IPS-18c (cell line): ENCODE data around the gene TWIST2.

Experiments
- H3K4me3 ChIP-seq: 2 replicates; pipeline ENCODE4 v1.7.0; 2013; ENCODE audit warnings: low read depth, mild to moderate bottlenecking, low read length, moderate library complexity; ENCODE audit not compliant: insufficient read depth
- H3K9me3 ChIP-seq: one replicate; pipeline ENCODE4 v1.6.1; 2013; ENCODE audit warnings: mild to moderate bottlenecking, low read length, moderate library complexity; ENCODE audit not compliant: control insufficient read depth, insufficient read depth

TWIST2 gene

DNA sequence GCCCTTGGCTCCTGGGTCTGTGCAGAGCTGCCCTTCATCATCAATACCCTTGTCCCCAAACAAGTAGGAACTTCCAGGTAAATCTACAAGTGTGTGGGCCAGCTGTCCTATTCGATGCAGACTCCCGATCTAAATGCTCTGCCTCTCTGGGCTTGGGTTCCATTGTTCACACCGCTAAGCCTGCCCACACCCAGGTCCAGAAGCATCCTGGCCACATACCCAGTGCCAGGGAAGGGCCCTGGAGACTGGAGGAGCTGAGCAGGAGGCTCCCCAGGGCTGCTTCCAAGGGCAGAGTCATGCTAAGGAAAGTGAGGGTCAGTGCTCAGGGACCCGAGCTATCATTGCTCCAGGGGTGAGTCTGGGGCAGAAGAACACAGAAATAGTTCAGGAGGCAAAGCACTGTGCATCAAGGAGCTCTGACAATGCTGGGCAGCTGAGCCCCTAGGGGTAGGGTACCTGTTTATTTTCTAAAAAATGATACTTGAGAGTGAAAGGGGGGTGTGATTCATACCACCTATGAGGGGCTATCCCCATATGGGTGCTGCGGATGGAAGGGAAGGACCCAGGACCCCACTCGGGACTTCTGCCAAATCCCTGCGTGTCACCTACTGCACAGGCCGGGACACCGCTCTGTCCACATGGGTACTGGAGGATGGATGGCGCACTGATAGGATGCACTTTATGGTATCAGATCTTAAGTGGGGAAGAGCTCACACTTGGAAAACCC, 25.8 kb upstream of the TWIST2 start:
- Histone ChIP-seq H3K4me3 (no peak overlapping the region), H3K9me3 (no peaks in the 10 kb centered on the region)

DNA sequence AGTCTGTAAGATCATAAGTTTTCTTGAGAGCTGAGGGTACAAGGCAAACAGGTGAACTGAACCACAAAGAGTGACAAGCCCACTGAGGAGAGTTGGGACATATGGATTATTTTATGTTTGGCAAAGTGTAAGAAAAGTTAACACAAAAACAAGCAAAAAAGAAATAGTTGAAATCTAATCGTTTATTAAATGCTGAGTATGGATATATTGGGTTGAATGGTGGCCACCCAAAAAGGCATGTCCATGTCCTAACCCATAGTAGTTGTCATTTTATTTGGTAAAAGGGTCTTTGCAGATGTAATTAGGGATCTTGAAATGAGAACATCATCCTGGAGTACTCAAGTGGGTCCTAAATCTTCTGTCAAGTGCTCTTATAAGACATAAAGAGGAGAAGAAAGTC, 24.9 kb upstream of the TWIST2 start:
- no peaks in the 10 kb centered on the region for H3K9me3 ChIP-seq
- no peak overlapping the region for H3K4me3 ChIP-seq

DNA sequence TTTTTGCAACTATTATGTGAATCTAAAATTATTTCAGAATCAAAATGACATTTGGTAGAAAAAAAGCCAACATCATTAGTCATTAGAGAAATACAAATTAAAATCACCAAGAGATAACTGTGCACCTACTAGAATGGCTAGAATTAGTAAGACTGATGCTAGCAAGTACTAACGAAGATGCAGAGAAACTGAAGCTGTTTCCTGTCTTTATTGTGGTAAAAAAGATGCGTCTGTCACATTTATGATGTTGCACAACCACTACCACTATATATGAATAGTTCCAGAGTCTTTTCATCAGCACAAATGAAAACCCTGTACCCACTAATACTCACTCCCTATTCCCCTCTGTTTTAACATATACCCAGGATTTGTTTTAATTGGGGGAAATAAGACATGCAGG, 16.7 kb upstream of the TWIST2 start:
- no peaks in the 10 kb centered on the region for H3K9me3 ChIP-seq

DNA sequence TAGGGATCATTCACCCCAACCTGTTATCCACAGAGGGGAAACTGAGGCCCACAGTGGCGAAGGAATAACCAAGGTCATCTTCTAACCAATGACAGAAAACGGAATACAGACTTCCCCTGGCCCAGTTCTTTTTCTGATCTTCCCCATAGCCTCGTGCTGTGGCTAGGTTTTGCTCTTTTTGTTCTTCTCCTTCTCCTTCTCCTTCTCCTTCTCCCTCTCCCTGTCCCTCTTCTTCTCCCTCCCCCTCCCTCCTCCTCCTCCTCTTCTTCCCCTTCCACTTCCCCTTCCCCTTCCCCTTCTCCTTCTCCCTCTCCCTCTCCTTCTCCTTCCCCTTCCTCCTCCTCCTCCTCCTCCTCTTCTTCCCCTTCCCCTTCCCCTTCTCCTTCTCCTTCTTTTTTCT, 12.9 kb upstream of the TWIST2 start:
- no peak overlapping the region for H3K4me3 ChIP-seq
- no peaks in the 10 kb centered on the region for H3K9me3 ChIP-seq

More for the DNA sequence above, 16.7 kb upstream of the TWIST2 start:
- H3K4me3 ChIP-seq = no peak overlapping the region

DNA sequence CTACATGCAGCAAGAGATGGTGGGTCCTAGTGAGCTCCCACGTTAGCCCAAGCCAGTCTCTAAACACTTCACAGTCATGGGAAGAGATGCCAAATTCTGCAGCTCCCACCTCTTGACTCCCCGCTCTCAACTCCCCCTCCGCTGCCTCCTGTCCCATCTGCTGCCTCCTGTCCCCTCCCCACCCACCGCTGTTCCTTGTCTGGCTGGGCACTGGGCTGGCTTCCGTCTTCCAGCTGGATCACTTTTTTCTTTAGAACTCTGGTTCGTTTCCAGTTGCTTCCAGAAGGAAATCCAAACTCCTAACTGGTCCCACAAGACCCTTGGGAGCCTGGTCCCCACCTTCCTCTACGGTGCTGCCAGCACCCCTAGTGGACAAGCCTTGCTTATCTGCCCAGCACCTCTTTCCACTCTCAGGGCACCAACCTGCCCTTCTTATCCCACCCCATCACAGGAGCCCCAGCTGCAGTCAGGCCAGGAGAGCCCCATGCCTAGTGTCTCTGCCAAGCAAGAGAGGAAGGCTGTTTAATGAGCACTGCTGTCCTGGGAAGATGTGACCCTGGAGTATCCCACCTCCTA, 12.1 kb upstream of the TWIST2 start:
- H3K9me3 ChIP-seq = no peaks in the 10 kb centered on the region
- H3K4me3 ChIP-seq = no peak overlapping the region

DNA sequence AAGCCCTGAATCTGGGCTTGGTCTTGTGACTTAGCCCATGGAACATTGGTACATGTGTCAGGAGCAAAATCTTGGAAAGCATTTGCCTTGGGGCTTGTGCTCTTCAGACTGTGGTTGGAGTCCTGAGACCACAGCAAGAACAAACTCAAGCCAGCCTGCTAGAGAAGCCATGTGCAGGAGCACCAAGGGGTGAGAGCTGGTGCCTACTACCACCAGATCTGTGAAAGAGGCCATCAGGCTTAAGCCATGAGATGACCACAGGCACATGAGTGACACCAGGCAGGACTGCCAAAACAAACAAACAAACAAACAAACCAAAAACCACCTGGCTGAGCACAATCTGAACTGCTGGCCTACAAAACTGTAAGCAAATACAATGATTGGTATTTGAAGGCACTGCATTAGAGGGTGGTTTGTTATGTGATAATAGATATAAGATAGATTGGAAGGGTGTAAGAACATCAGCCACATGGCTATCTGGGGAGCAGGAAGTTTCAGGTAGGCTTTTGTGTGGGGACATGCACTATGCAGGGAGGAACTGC, 9.0 kb upstream of the TWIST2 start:
- Histone ChIP-seq H3K4me3 (no peak overlapping the region), H3K9me3 (no peaks in the 10 kb centered on the region)

DNA sequence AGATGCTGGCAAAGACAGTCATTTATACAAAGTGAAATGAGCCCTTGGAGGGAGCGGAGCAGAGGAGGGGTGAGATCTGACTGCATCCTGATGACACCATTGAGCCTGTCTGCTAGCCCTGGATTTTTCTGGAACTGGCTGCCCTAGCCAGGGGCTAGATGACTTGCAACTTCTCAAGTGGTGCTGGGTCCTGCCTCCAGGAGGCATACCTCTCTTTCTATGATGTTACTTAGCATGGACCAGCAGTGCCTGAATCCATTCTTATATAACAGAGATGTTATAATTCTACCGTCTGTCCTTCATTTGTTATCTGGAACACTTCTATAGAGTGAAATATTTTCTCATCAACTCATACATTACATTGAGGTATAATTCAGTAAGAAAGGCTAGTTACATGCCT, 8.5 kb upstream of the TWIST2 start:
- H3K4me3 ChIP-seq = no peak overlapping the region
- no peaks in the 10 kb centered on the region for H3K9me3 ChIP-seq

DNA sequence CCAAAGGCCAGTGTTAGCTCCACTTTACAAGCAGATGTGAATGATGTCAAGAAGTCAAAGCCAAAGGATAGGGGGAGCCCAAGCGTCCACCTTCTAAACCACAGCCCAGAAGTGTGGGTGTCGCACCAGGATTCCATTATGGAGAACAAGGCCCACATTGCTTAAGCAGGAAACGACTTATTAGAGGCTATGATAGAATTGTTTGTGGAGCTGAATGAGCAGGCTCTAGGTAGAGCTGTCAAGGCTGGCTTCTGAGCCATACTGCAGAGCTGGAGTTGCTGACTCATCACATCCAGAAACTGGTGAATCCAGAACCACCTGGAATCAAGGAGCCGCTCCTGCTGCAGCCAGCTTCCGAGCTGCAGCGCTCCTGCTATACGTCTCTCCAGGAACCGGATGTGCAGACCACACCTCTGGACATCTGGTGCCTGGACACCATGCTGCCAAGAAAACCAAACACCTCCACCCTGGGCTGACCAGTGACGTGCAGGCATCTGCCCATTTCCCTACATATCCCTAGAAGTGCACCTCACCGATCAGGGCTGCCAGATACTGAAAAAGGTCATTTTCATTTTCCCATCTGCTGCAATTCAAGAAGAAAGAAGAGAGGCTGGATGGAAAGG, 6.2 kb upstream of the TWIST2 start:
- Histone ChIP-seq H3K9me3 (no peaks in the 10 kb centered on the region), H3K4me3 (no peak overlapping the region)

DNA sequence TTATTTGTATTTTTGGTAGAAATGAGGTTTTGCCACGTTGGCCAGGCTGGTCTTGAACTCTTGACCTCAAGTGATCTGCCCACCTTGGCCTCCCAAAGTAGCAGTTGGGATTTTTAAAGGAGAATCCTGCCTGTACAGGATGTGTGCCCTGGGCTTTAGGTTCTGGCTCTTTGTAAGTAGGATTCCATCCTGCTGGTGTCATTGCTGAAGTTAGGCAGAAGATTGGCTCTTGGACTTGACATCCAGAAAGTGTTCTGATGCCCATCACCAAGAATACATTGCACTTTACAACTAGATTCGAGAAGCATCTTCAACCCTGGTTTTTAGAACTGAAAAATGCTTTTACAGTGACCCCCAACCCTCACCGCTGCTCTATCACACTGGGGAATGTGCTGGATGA, 4.4 kb upstream of the TWIST2 start:
- no peaks in the 10 kb centered on the region for H3K9me3 ChIP-seq

DNA sequence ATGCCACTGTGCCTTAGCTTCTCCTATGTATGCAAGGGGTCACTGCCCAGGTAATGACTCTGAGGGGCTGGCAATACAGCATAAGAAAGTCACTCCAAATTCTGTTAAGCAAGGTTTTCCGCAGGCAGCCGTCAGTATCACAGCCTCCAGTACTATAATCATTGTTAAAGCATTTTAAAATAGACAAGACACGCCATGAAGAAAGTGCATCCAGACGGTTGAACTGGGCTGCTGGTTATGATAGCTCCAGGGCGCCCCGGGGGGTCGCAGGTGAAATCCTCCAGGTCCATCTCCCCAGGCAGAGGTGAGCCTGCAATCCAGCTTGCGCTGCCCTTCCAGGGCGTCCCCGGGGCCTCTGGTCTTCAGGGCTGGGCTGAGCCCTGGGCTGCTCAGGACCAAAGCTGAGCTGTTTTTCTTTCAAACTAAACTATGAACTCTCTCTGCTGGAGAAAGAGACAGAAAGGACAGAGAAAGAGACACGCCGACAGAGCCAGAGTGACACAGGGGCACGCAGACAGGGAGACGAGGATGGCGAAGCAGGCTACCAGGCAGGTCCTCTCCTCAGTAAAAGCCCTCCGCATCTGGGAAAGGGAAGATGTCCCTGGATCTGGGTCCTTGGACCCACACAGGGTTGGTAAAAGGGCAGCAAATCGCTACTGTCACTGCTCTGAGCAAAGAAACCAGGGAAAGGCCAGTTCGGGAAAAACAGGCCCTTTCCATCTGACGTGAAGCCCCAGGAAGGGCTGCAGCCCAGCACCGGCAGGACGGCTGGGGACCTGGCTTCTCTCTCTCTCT, 2.1 kb upstream of the TWIST2 start:
- H3K4me3 ChIP-seq = no peak overlapping the region
- H3K9me3 ChIP-seq = no peaks in the 10 kb centered on the region

More for the DNA sequence above, 4.4 kb upstream of the TWIST2 start:
- H3K4me3 ChIP-seq = no peak overlapping the region

DNA sequence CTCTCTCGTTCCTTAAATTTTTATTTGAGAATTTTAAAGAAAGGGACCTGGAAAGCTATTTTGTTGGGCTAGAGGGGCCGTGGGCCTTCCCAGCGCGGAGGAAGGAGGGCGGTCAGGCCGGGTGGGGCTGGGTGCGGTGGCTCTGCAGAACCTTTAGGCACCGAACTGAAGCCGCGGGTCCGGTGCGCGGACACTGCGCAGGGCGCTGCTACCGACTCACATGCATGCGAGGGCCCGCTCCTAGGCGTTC, 1.6 kb upstream of the TWIST2 start:
- Histone ChIP-seq H3K4me3 (peak overlapping the region; percentile 15; the same call in 1 of the 2 replicates), H3K9me3 (no peaks in the 10 kb centered on the region)

DNA sequence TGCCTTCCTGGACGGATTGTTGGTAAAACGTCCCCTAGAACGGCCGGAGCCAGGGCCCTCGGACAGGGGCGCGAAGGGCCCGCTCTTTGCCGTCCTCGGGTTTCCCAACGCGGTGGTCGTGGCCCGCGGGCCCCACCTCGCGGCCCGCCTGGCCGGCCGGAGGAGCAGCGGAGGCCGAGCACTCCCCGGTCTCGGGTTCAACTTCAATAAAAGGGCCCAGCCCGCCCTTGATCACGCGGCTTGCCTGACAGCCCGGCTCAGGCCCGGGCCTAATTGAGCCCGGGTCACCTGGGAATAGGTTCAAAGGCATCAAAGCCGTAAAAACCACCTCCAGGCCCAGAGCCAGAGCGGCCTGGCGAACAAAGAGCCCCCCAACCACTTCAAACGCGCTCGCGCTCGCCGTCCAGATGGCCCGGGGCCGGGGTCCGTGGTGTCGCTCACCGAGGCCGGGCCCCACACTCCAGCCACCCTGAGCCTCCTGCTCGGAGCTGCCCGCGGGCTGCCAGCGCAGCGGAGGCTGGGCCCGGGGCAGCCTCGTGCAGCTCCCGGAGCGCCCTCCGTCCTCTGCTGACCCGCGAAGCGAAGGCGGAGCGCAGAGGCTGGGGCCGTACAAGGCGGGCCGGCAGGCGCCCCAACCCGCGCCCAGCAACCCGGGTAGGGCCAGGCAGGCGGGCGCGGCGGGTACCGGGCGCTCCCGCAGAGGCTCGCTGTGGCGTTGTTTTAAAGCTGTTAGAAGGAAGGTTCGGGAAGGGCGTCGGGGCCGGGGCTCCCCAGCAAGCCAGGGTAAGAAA, 1.1 kb upstream of the TWIST2 start:
- Histone ChIP-seq H3K9me3 (no peaks in the 10 kb centered on the region), H3K4me3 (peak overlapping the region; percentile 44)

DNA sequence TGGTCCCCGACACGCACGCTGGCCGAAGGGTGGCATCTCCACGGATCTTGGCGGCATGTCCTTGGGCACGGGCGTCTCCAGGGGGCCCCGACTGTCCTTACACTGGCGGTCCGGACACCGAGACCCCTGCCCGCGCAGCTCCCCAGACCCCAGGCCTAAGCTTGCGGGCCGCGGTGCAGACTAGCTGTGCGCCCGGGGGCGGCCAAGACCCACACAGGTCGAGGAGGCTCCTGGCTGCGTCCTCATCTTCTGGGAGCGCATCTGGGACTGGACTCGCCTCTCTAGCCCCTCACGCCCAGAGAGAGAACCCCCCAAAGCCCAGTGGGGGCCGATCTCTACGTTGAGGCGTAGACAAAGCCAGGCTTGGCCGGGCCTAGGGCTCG, 475 bp upstream of the TWIST2 start:
- no peaks in the 10 kb centered on the region for H3K9me3 ChIP-seq
- H3K4me3 ChIP-seq = peak overlapping the region; percentile 44

DNA sequence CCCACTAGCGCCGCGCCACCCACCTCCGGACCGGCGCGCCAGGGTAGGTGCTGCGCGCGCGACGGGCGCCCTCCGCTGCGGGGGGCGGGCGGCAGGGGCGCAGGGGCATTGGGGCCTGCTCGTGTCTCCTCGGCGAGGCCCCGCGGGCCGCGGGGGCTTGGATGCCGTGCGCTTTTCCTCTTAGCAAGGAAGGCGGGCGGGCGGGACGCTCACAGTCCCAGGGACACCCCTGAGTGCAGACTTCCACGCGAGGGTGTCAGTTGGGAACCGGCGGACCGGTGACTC, 748 bp downstream of the TWIST2 start:
- H3K4me3 ChIP-seq = peak overlapping the region; percentile 44
- H3K9me3 ChIP-seq = no peaks in the 10 kb centered on the region

DNA sequence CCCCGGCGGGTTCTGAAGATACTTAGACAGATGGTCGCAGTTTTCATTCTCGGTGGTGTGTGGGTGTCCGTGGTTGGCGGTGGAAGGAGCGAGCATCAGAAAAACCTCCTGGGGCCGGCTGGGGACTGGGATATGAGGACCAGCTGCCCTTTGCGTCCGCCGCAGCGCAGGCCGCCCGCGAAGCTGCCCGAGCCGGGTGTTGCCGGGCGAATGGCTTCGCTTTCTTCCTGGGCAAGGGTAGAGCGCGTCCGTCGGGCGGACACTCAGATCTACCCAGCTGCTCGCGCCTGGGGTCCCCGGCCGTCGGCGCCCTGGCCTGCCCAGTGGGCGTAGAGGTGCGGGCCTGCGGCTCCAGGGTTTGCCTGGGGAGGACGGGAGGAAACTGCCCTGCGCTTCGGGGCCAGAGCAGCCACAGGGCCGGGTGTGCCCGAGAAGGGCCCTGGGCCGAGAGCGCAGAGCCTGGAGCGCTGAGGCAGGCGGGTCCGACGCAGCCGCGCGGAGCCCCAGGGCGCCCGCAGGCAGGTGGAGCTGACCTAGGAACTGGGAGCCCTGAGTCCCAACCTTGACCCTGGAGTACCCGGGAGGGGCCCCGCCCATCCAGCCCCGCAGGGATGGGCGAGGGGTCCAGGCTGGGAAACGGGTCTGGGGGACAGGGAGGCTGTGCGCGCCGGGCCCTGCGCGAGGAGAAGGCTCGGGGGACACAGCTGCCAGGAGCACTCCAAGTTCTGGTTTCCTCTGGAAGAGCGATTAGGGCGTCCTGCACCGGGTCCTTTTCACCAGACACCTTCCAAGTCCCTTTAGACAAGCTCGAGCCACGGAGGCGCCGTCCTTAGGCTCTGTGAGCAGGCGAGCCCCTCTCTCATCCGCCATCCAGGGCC, 1.3 kb downstream of the TWIST2 start:
- Histone ChIP-seq H3K4me3 (peak overlapping the region; percentile 44), H3K9me3 (no peaks in the 10 kb centered on the region)

DNA sequence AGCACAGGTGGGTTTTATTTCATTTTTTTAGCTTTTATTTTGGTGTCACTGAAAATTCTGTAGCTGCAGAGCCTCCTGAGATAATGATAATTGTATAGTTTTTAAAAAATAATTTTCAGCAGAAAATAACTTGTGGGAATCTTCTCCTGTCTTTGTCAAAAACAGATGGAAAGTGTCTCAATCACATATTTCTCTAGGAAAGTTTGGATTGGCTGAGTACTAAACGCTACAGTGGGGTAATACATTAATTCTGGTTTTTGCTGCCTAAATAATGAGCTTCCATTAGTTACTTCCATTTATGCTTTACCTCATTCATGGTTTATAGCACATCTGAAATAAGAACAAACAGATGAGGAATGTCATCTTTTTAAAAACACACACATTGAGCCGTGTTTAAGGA, 2.2 kb downstream of the TWIST2 start:
- H3K4me3 ChIP-seq = no peak overlapping the region
- H3K9me3 ChIP-seq = no peaks in the 10 kb centered on the region
